Lower lobe of right lung (tissue), 2 donors: ENCODE data around the gene WDR45B. TPM values are rescaled to one million over a fixed set of nuclear protein-coding genes. Genes with fewer than 3 reads are reported as not detected.

Experiments
- ATAC-seq, 2 donors: fragments of 200-7000 bp; cut with Tn5 transposase; one replicate each; pipeline ENCODE4 v1.9.1; 2020 to 2022; ENCODE audit warnings: mild to moderate bottlenecking in 2 of 2, moderate library complexity in 2 of 2
- DNase-seq: peaks from one replicate; pipeline ENCODE4 v3.0.0-alpha.2; 2020
- H3K27ac ChIP-seq: fragments of 200-600 bp; one replicate; pipeline ENCODE4 v1.8.0; 2022
- H3K27me3 ChIP-seq: fragments of 200-600 bp; one replicate; pipeline ENCODE4 v1.8.0; 2022; ENCODE audit warnings: low read depth
- H3K36me3 ChIP-seq: fragments of 200-600 bp; one replicate; pipeline ENCODE4 v1.8.0; 2022; ENCODE audit warnings: mild to moderate bottlenecking
- H3K4me1 ChIP-seq: fragments of 200-600 bp; one replicate; pipeline ENCODE4 v1.8.0; 2022
- H3K4me3 ChIP-seq: fragments of 200-600 bp; one replicate; pipeline ENCODE4 v1.8.0; 2022; ENCODE audit warnings: mild to moderate bottlenecking
- H3K9me3 ChIP-seq: fragments of 200-600 bp; one replicate; pipeline ENCODE4 v1.8.0; 2022
- CTCF ChIP-seq: fragments of 200-600 bp; IDR thresholded peaks from one replicate; pipeline ENCODE4 v1.8.0; 2022; ENCODE audit warnings: antibody characterized with exemption, mild to moderate bottlenecking
- intact Hi-C: fragments of 100-400 bp; cut with DNase I; formaldehyde crosslinking; loops from one replicate; pipeline ENCODE4 v1.11.0; 2022
- total RNA-seq: library from RNA; stranded (reverse); fragmentation: NEBNext Ultra II Directional; extraction: Animal tissue kit (Norgen Biotek cat#: 25700); gene quantifications from one replicate; pipeline ENCODE4 v1.2.1, GENCODE V29; 2021
- donor health status: DM: no; HTN: yes; CAD: no; lungs with severe emphysema.

Gene WDR45B
- total RNA-seq, 1 donor from 2014 or later: 66.1 TPM

DNA sequence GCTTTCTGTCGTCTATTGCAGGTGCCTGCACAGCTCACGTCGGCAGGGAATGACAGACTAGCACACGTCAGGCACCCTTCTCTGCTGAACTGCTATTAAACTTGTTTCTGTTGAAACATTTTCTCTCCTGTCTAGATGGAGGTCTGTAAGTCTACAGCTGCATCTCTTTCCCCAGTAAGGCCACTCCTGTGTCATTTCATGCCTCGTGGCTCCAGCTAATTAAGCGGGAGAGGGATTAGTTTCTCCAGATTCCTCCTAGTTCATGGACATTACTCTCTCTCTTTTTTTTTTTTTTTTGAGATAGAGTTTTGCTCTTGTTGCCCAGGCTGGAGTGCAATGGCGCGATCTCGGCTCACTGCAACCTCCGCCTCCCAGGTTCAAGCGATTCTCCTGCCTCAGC lies 74.2 kb downstream of the WDR45B start:
- H3K36me3 ChIP-seq: peaks cover 87% of the 10 kb centered on the region
- H3K9me3 ChIP-seq: no peaks in the 10 kb centered on the region
- no peaks in the 10 kb centered on the region for H3K27me3 ChIP-seq
- H3K4me3 ChIP-seq: no peak overlapping the region
- DNase-seq (no peak), ATAC-seq (no peak)
- no peak overlapping the region for H3K27ac ChIP-seq
- H3K4me1 ChIP-seq: peaks cover 6% of the 10 kb centered on the region
- TF ChIP-seq CTCF: no peak
- intact Hi-C loops: no loop called here

DNA sequence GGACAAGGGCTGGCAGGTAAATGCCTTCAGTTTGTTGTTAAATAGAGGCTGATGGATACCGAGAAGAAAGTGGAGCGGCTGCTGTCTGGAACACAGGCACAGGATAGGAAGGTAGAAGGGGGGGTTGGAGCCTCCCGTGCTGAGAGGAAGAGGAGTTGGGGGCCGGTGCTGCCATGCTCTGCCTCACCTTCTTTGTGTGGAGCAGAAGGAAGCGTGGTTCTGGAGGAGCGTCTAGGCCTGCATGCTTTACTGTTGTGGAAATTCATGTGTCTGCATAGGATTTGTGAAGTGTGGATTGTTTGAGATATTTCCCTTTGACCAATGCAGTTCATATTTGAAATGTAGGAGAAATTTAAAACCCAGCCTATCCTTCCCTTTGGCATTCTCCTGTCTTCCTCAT lies 76.4 kb downstream of the WDR45B start:
- H3K36me3 ChIP-seq: peaks cover 91% of the 10 kb centered on the region
- no peak for TF ChIP-seq CTCF

GRCh38 chr17:82570277-82570676 lies 78.0 kb downstream of the WDR45B start:
- Histone ChIP-seq H3K27ac (no peak overlapping the region), H3K9me3 (no peaks in the 10 kb centered on the region)

More for the DNA sequence above, 76.4 kb downstream of the WDR45B start:
- DNase-seq (no peak), ATAC-seq (no peak)
- peaks cover 19% of the 10 kb centered on the region for H3K4me1 ChIP-seq
- no peaks in the 10 kb centered on the region for H3K9me3 ChIP-seq
- no peak overlapping the region for H3K27ac ChIP-seq
- intact Hi-C loops: no loop called here
- no peaks in the 10 kb centered on the region for H3K27me3 ChIP-seq
- no peak overlapping the region for H3K4me3 ChIP-seq

GRCh38 chr17:82569621-82570020 lies 78.6 kb downstream of the WDR45B start:
- Histone ChIP-seq H3K4me3 (no peak overlapping the region), H3K27ac (no peak overlapping the region), H3K27me3 (no peaks in the 10 kb centered on the region), H3K4me1 (peaks cover 24% of the 10 kb centered on the region), H3K36me3 (peaks cover 88% of the 10 kb centered on the region), H3K9me3 (no peaks in the 10 kb centered on the region)
- no peak for TF ChIP-seq CTCF
- intact Hi-C loops: no loop called here
- DNase-seq (peak; percentile 10), ATAC-seq (no peak)

More at GRCh38 chr17:82570277-82570676, 78.0 kb downstream of the WDR45B start:
- DNase-seq (peak; percentile 20), ATAC-seq (no peak)
- TF ChIP-seq CTCF: no peak
- no peaks in the 10 kb centered on the region for H3K27me3 ChIP-seq
- H3K4me1 ChIP-seq: peaks cover 20% of the 10 kb centered on the region
- no peak overlapping the region for H3K4me3 ChIP-seq
- intact Hi-C loops: no loop called here
- peaks cover 88% of the 10 kb centered on the region for H3K36me3 ChIP-seq

DNA sequence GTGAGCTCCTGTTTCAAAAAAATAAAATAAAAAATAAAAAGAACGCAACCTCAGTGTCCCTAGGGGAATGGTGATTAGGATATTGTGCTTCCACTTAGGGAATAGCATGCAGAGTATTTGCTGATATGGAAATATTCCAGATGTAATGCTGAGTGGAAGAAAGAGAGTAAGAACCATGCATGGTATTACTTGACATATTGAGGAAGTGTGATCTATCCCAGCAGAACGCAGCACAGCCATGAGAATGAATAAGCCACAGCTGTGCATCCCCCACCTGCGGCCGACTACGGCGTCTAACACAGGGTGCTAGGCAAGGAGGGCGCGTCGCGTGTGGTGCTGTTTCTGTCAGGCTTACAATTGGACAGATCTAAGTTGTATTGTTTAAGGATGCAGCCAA lies 79.2 kb downstream of the WDR45B start:
- ATAC-seq (peak in 1 of 2 donors; percentile 18), DNase-seq (peak; percentile 23)
- no peak for TF ChIP-seq CTCF
- intact Hi-C loops: no loop called here
- Histone ChIP-seq H3K36me3 (peaks cover 87% of the 10 kb centered on the region), H3K27ac (peak overlapping the region; percentile 48), H3K9me3 (no peaks in the 10 kb centered on the region), H3K4me3 (no peak overlapping the region), H3K27me3 (no peaks in the 10 kb centered on the region), H3K4me1 (peaks cover 24% of the 10 kb centered on the region)

DNA sequence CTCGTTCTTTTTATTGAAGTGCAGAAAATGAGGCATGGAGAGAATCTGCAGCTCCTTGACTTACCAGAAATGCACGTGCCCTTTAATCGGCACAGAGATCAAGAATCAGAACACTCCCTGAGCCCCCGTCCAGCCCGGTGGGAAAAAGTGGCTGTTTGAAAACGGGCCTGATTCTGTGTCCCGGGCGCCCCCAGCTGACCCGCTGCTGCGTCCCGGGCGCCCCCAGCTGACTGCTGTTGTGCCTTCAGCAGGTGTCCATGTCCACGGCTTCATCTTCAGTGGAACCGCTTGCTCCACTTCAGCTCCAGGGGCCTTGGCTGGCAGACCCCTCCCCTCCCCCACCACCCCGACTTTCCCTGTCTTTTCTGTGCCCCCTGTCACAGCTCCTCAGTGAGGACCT lies 81.0 kb downstream of the WDR45B start:
- no peaks in the 10 kb centered on the region for H3K27me3 ChIP-seq
- ATAC-seq: no peak
- no peak for TF ChIP-seq CTCF
- H3K36me3 ChIP-seq: peaks cover 72% of the 10 kb centered on the region
- peak; percentile 31 for DNase-seq
- H3K4me1 ChIP-seq: peaks cover 30% of the 10 kb centered on the region
- H3K27ac ChIP-seq: no peak overlapping the region
- no peaks in the 10 kb centered on the region for H3K9me3 ChIP-seq
- H3K4me3 ChIP-seq: no peak overlapping the region
- intact Hi-C loops: no loop called here
